ENCODE data around the gene LY6G5C. TPM values are rescaled to one million over a fixed set of nuclear protein-coding genes. Genes with fewer than 3 reads are reported as not detected.

Gene LY6G5C
- polyA plus RNA-seq, 3 donors: 4.8 to 7.3 (median 5.8) TPM

- peaks cover 46 to 74% of the 10 kb centered on the region in 2 donors for H3K36me3 Mint-ChIP-seq
- peaks cover 80% of the 10 kb centered on the region for H3K4me1 Mint-ChIP-seq
- peaks cover 0 to 2% (median 0%) of the 10 kb centered on the region in 7 donors for H3K9me3 Mint-ChIP-seq
- 34% methylated on average over 10 of the region's 13 CpGs for WGBS (ENCODE audit: insufficient coverage)
- Histone ChIP-seq H3K9ac (ENCODE audit: insufficient read depth, low read length, poor library complexity, severe bottlenecking) (peak overlapping the region; percentile 77), H3K4me1 (ENCODE audit: control insufficient read depth in 1 of 2, insufficient read depth in 2 of 2, low read length in 2 of 2) (peaks cover 55 to 75% of the 10 kb centered on the region in 2 donors), H3K27ac (ENCODE audit: low read depth in 1 of 2, low read length in 2 of 2) (peak overlapping the region; percentile 70 to 80), H3K4me3 (replicated peaks in 1 of 3; ENCODE audit: low read depth in 2 of 3, low read length in 3 of 3) (peak overlapping the region; percentile 71 to 89 (median 79)), H3K36me3 (replicated peaks in 1 of 2; ENCODE audit: control insufficient read depth in 1 of 2, insufficient read depth in 2 of 2, low read length in 2 of 2) (peaks cover 15 to 57% of the 10 kb centered on the region in 2 donors), H3K9me3 (replicated peaks in 1 of 2; ENCODE audit: control insufficient read depth in 1 of 2, insufficient read depth in 1 of 2, low read length in 2 of 2) (no peaks in the 10 kb centered on the region), H2AFZ (ENCODE audit: insufficient read depth, low read depth, low read length, poor library complexity, severe bottlenecking) (peak overlapping the region; percentile 78), H3K79me2 (ENCODE audit: insufficient read depth, low read length) (peaks cover 87% of the 10 kb centered on the region), H3K27me3 (ENCODE audit: control insufficient read depth in 2 of 2, insufficient read depth in 2 of 2, low read length in 2 of 2) (no peaks in the 10 kb centered on the region), H4K20me1 (ENCODE audit: insufficient read depth, low read length) (peaks cover 26% of the 10 kb centered on the region), H3K4me2 (replicated peaks; ENCODE audit: extremely low read depth, low read length, poor library complexity, severe bottlenecking) (peak overlapping the region; percentile 87)
- intact Hi-C loops (cut with micrococcal nuclease): loop anchor here in 1 of 2 donors (5.0 kb wide), 1 partner anchor 113 kb away; the partner anchor contains the start of genes ATP6V1G2 and NFKBIL1
- H3K27me3 Mint-ChIP-seq (ENCODE audit: low read depth in 3 of 3): peaks cover 0 to 4% (median 0%) of the 10 kb centered on the region in 3 donors
- no peak for TF ChIP-seq CTCF (IDR thresholded peaks at IDR 0.05)
- DNase-seq: peak in 2 of 3 donors; percentile 40 to 53
- peak overlapping the region; percentile 92 to 97 (median 95) for H3K27ac Mint-ChIP-seq
- peak overlapping the region; percentile 93 to 97 for H3K4me3 Mint-ChIP-seq
Observed at GRCh38 chr6:31659649-31660380, 21.1 kb downstream of the LY6G5C start.

- H3K36me3 Mint-ChIP-seq: peaks cover 43 to 71% of the 10 kb centered on the region in 2 donors
- intact Hi-C loops (cut with micrococcal nuclease): no loop called here
- H3K4me1 Mint-ChIP-seq: peaks cover 74% of the 10 kb centered on the region
- no peaks in the 10 kb centered on the region for H3K9me3 ChIP-seq (replicated peaks in 1 of 2; ENCODE audit: control insufficient read depth in 1 of 2, insufficient read depth in 1 of 2, low read length in 2 of 2)
- peaks cover 50 to 68% of the 10 kb centered on the region in 2 donors for H3K4me1 ChIP-seq (ENCODE audit: control insufficient read depth in 1 of 2, insufficient read depth in 2 of 2, low read length in 2 of 2)
- peaks cover 87% of the 10 kb centered on the region for H3K79me2 ChIP-seq (ENCODE audit: insufficient read depth, low read length)
- H3K36me3 ChIP-seq (replicated peaks in 1 of 2; ENCODE audit: control insufficient read depth in 1 of 2, insufficient read depth in 2 of 2, low read length in 2 of 2): peaks cover 15 to 57% of the 10 kb centered on the region in 2 donors
- peak overlapping the region in 2 of 3 experiments; percentile 71 to 89 for H3K4me3 ChIP-seq (replicated peaks in 1 of 3; ENCODE audit: low read depth in 2 of 3, low read length in 3 of 3)
- peaks cover 0 to 4% (median 0%) of the 10 kb centered on the region in 3 donors for H3K27me3 Mint-ChIP-seq (ENCODE audit: low read depth in 3 of 3)
- H3K27me3 ChIP-seq (ENCODE audit: control insufficient read depth in 2 of 2, insufficient read depth in 2 of 2, low read length in 2 of 2): no peaks in the 10 kb centered on the region
- no peak overlapping the region for H2AFZ ChIP-seq (ENCODE audit: insufficient read depth, low read depth, low read length, poor library complexity, severe bottlenecking)
- peak overlapping the region; percentile 70 to 80 for H3K27ac ChIP-seq (ENCODE audit: low read depth in 1 of 2, low read length in 2 of 2)
- 95% methylated on average over 12 of the region's 13 CpGs for WGBS (ENCODE audit: insufficient coverage)
- H3K4me2 ChIP-seq (replicated peaks; ENCODE audit: extremely low read depth, low read length, poor library complexity, severe bottlenecking): peak overlapping the region; percentile 87
- TF ChIP-seq CTCF (IDR thresholded peaks at IDR 0.05): no peak
- H4K20me1 ChIP-seq (ENCODE audit: insufficient read depth, low read length): peaks cover 26% of the 10 kb centered on the region
- no peak for DNase-seq
- peak overlapping the region; percentile 77 for H3K9ac ChIP-seq (ENCODE audit: insufficient read depth, low read length, poor library complexity, severe bottlenecking)
- peak overlapping the region; percentile 93 to 97 for H3K4me3 Mint-ChIP-seq
- H3K27ac Mint-ChIP-seq: peak overlapping the region; percentile 92 to 97 (median 95)
- H3K9me3 Mint-ChIP-seq: peaks cover 0 to 2% (median 0%) of the 10 kb centered on the region in 7 donors
Observed at GRCh38 chr6:31658983-31659648, 21.8 kb downstream of the LY6G5C start.

All from CD14-positive monocyte (primary cell).